Progenitor cell of endocrine pancreas (in vitro differentiated cells): ENCODE measurements around the gene UBL4A. TPM values are rescaled to one million over a fixed set of nuclear protein-coding genes. Genes with fewer than 3 reads are reported as not detected.

Experiments
- DNase-seq: peaks from one replicate; pipeline ENCODE4 v3.0.0; 2021; ENCODE audit warnings: low spot score; ENCODE audit not compliant: unreplicated experiment
- H3K27ac Mint-ChIP-seq: 2 replicates; pipeline ENCODE4 v1.8.0; 2021; ENCODE audit warnings: mild to moderate bottlenecking, moderate library complexity, mixed read lengths
- H3K27me3 Mint-ChIP-seq: 2 replicates; pipeline ENCODE4 v1.8.0; 2021; ENCODE audit warnings: mixed read lengths
- H3K36me3 Mint-ChIP-seq: 2 replicates; pipeline ENCODE4 v1.8.0; 2022; ENCODE audit warnings: mixed read lengths; ENCODE audit not compliant: insufficient read depth
- H3K4me1 Mint-ChIP-seq: 2 replicates; pipeline ENCODE4 v1.8.0; 2021; ENCODE audit warnings: low read depth, mixed read lengths
- H3K4me3 Mint-ChIP-seq: 2 replicates; pipeline ENCODE4 v1.8.0; 2021; ENCODE audit warnings: low read depth, mild to moderate bottlenecking, moderate library complexity, mixed read lengths
- H3K9me3 Mint-ChIP-seq: 2 replicates; pipeline ENCODE4 v1.8.0; 2021; ENCODE audit warnings: low read depth, mixed read lengths
- total RNA-seq: library from RNA; stranded (reverse); gene quantifications from 2 replicates; pipeline ENCODE4 v1.2.1, GENCODE V29; 2021
- TF ChIP-seq, protein P1 (sequence below): fragments of 200-600 bp; sonication (generic); IDR thresholded peaks from one replicate; pipeline ENCODE4 v1.5.0; 2021; ENCODE audit warnings: antibody characterized with exemption, mild to moderate bottlenecking; ENCODE audit not compliant: unreplicated experiment

Gene UBL4A
- total RNA-seq, 1 donor from 2014 or later, result 20.0 TPM

DNA sequence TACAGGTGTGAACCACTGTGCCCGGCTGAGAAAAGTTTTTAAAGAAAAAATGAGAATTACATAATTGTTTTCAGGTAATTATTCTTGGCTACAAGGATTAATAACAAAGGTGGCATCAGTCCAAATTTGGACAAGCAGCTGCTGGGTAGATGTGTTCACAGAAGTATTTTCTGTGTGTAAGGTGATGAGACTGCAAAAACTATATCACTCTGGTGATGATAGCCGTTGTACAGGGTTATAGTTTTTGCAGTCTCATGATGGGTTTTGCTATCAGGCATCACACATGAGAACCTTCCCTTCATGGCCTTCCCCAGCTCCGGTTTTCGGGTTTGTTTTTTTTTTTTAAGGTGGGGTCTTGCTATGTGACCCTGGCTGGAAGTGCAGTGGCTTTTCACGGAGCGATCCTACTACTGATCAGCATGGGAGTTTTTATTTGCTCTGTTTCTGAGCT is 9.1 kb upstream of the UBL4A start:
- H3K4me3 Mint-ChIP-seq, result no peak overlapping the region
- H3K27me3 Mint-ChIP-seq, result no peaks in the 10 kb centered on the region
- no peaks in the 10 kb centered on the region for H3K36me3 Mint-ChIP-seq
- TF ChIP-seq, protein P1, sequence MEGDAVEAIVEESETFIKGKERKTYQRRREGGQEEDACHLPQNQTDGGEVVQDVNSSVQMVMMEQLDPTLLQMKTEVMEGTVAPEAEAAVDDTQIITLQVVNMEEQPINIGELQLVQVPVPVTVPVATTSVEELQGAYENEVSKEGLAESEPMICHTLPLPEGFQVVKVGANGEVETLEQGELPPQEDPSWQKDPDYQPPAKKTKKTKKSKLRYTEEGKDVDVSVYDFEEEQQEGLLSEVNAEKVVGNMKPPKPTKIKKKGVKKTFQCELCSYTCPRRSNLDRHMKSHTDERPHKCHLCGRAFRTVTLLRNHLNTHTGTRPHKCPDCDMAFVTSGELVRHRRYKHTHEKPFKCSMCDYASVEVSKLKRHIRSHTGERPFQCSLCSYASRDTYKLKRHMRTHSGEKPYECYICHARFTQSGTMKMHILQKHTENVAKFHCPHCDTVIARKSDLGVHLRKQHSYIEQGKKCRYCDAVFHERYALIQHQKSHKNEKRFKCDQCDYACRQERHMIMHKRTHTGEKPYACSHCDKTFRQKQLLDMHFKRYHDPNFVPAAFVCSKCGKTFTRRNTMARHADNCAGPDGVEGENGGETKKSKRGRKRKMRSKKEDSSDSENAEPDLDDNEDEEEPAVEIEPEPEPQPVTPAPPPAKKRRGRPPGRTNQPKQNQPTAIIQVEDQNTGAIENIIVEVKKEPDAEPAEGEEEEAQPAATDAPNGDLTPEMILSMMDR, result no peak
- no peak overlapping the region for H3K27ac Mint-ChIP-seq
- peaks cover 6% of the 10 kb centered on the region for H3K9me3 Mint-ChIP-seq
- DNase-seq, result no peak
- peaks cover 3% of the 10 kb centered on the region for H3K4me1 Mint-ChIP-seq

DNA sequence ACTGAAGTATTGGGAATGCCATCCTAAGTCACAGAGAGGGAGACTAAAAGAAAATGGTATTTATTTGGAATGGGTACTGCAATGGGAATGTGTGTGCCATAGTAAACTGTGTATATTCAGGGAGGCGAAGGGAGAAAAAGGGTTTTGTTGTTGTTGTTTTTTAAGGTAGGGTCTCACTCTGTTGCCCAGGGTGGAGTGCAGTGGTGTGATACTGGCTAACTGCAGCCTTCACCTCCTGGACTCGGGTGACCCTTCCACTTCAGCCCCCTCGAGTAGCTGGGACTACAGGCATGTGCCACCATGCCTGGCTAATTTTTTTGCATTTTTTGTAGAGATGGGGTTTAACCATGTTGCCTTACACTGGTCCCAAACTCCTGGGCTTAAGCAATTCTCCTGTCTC is 8.3 kb upstream of the UBL4A start:
- Mint-ChIP-seq H3K27me3 (no peaks in the 10 kb centered on the region), H3K4me1 (peaks cover 4% of the 10 kb centered on the region)
- TF ChIP-seq, protein P1, result no peak

DNA sequence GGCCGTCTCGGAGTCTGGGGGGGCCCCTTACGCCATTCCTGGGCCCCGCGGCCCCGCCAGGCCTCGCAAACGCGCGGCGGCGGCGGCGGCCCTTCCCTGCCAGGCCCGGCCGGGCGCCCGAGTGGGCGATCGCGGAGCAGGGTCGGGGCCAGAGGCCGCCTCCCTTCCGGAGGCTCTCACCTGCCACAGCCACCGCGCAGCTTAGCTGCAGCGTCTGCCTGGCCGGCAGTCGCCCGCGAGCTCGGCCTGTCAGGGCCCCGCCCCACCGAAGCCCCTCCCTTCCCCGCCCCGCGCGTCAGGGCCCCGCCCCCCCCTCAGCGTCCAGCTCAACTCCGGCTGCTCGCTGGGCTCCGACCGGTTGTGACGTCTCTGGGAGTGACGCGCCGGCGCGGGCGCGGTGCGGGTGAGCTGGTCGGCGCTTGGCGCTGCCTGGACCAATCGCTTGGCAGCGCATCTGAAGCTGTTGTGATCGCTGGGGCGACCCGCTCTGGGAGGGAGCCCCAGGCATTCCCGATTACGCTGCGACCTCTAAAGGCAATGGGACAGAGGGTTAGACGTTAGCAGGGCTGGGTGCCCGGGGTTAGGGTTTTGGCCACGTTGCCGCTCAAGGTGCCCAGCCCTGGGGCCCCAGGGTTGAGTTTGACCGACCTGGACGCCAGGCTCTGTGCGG is 4.1 kb upstream of the UBL4A start, which contains the start of gene SLC10A3:
Gene SLC10A3, minus strand, starts transcription at position 216 of the 670 bp plus-strand sequence. CDS start 1,689 bp downstream, outside the sequence.
- H3K9me3 Mint-ChIP-seq, result peaks cover 6% of the 10 kb centered on the region
- peaks cover 2% of the 10 kb centered on the region for H3K36me3 Mint-ChIP-seq
- no peaks in the 10 kb centered on the region for H3K27me3 Mint-ChIP-seq
- H3K4me1 Mint-ChIP-seq, result peaks cover 3% of the 10 kb centered on the region
- peak; percentile 81 for DNase-seq
- peak within 1 kb of the TSS; percentile 98 for H3K27ac Mint-ChIP-seq
- H3K4me3 Mint-ChIP-seq, result peak within 1 kb of the TSS; percentile 78
- TF ChIP-seq, protein P1, result no peak

More for the DNA sequence above, 8.3 kb upstream of the UBL4A start:
- peaks cover under 1% of the 10 kb centered on the region for H3K36me3 Mint-ChIP-seq
- H3K4me3 Mint-ChIP-seq, result no peak overlapping the region
- H3K27ac Mint-ChIP-seq, result no peak overlapping the region
- peaks cover 6% of the 10 kb centered on the region for H3K9me3 Mint-ChIP-seq
- DNase-seq, result no peak

DNA sequence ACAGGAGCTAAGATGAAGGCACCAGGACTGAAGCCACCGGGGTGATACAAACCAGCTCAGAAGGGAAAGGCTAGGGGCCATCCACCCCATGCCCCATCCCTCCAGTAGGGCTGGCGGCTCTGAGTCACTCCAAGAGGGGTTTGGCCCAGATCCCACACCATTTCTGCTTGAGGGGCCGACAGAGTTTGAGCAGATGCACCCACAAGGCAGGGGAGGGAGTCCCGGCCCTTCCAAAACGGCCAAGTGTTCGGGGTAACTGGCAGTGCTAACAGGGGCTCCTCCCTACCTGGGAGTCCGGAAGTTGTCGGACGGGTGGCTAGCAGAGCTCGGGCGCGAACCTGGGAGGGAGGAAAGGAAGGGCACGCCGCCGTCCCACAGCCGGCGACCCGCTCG is 3.6 kb upstream of the UBL4A start:
- Mint-ChIP-seq H3K9me3 (peaks cover 6% of the 10 kb centered on the region), H3K4me1 (peaks cover 3% of the 10 kb centered on the region), H3K36me3 (peaks cover 2% of the 10 kb centered on the region), H3K27ac (peak overlapping the region; percentile 84), H3K4me3 (peak overlapping the region; percentile 74), H3K27me3 (no peaks in the 10 kb centered on the region)
- TF ChIP-seq, protein P1, result no peak
- DNase-seq, result no peak

DNA sequence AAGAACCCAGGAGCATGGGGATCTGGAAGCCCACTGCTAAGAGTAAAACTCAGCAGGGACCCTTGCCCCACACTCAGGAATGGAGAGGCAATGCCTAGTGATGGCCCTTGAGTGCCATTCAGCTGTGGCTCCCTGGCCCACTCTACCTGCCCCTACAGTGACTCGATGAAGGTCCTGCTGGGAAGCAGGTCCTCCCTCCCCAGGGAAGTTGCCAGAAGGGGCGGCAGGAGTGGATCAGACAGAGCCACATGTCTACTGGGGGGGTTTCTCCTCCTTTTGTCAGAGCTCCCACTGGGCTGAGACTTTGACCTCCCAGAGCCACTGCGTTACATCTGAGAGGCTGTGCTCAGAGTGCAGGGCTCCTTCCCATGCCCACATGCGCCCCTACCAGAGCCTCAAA is 2.8 kb upstream of the UBL4A start:
- H3K36me3 Mint-ChIP-seq, result peaks cover 2% of the 10 kb centered on the region
- no peak for DNase-seq
- no peaks in the 10 kb centered on the region for H3K27me3 Mint-ChIP-seq
- H3K9me3 Mint-ChIP-seq, result peaks cover 6% of the 10 kb centered on the region
- TF ChIP-seq, protein P1, result no peak
- no peak overlapping the region for H3K27ac Mint-ChIP-seq
- H3K4me3 Mint-ChIP-seq, result peak overlapping the region; percentile 74
- peaks cover 3% of the 10 kb centered on the region for H3K4me1 Mint-ChIP-seq
